ENCODE measurements around the gene TAS2R40.
A peak's percentile ranks its signal among the peaks of the same experiment; 100 is the strongest.
"Not testable (repeated sequence)": the region's sequence is repeated elsewhere in the genome, so short reads cannot be mapped to it uniquely, and the experiment has no call there.

The TAS2R40 gene

GRCh38 chr7:143250199-143250598 is 28.4 kb downstream of the TAS2R40 start:
- DNase-seq (ENCODE audit: low spot score) = no peak

DNA sequence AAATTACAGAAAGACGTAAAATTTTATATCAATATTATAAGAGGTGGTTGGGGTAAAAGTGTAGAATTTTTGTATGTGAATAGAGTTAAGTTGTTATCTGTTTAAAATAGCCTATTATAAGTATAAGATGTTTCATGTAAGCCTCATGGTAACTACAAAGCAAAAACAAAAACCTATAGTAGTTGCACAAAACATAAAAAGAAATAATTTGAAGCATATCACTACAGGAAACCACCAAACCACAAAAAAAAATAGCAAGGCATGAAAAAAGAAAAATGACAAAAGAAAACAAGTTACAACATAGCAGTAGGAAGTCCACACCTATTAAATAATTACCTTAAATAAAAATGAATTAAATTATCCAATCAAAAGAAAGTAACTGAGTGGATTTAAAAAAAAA is 29.0 kb downstream of the TAS2R40 start:
- DNase-seq (ENCODE audit: low spot score) = no peak

DNA sequence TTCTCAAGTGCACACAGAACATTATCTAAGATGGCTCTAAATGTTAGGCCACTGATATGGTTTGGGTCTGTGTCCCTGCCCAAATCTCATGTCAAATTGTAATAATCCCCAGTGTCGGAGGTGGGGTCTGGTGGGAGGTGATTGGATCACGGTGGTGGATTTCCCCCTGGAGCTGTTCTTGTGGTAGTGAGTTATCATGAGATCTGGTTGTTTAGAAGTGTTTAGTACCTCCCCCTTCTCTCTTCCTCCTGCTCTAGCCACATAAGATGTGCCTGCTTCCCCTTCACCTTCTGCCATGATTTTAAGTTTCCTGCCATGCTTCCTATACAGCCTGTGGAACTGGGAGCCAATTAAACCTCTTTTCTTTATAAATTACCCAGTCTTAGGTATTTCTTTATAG is 30.2 kb downstream of the TAS2R40 start:
- DNase-seq (ENCODE audit: low spot score) = no peak

DNA sequence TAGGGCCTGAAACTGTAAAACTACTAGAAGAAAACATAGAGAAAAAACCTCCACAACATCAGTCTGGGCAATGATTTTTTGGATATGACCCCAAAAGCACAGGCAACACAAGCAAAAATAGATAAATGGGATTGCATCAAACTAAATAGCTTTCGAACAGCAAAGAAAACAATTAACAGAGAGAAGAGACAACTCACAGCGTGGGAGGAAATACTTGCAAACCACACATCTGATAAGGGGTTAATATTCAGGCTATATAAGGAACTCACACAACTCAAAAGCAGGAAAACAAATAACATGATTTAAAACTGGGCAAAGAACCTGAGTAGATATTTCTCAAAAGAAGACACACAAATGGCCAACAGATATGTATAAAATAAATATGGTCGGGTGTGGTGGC is 33.7 kb downstream of the TAS2R40 start:
- no peak for DNase-seq (ENCODE audit: low spot score)

GRCh38 chr7:143256325-143256724 is 34.5 kb downstream of the TAS2R40 start:
- no peak for DNase-seq (ENCODE audit: low spot score)

DNA sequence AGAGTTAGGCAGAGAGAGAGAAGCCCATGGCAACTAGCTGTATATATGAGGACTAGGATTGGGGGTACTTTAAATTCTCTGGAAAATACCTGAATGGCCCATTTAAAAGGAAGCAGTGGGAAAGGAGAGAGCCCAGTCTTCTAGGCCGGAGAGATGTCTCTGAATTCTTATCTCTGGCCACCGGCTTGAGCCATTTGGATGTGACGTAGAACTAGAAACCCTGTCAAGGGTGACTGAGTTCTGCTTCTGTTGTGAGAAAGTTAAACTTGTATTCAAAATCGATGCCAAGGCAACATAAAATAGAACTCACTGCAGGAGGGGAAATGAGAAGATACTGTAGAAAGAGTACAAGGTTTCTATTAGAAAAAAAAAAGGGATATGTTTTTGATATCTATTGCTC is 35.1 kb downstream of the TAS2R40 start:
- no peak for DNase-seq (ENCODE audit: low spot score)

DNA sequence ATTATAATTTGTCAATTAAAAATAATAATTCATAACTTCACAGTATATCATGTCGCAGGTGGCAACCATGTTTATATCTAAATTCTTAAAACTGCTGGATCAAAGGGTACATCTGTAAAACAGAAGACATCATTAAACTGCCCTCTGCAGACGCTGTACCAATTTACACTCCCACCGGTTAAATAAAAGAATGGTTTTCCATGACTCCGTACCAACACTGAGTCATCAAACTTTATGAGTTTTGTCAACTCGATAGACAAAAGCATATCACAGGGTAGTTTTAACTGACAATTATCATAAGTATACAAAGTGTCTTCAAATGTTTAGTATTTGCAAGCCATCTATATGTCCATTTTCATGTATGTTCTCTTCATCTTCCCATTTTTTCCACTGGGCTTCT is 35.7 kb downstream of the TAS2R40 start:
- no peak for DNase-seq (ENCODE audit: low spot score)

- no peak for DNase-seq (ENCODE audit: low spot score)
Observed at GRCh38 chr7:143258831-143259230, 37.0 kb downstream of the TAS2R40 start.

GRCh38 chr7:143259765-143260164 is 37.9 kb downstream of the TAS2R40 start:
- no peak for DNase-seq (ENCODE audit: low spot score)

- no peak for DNase-seq (ENCODE audit: low spot score)
Observed at GRCh38 chr7:143261901-143262300, 40.1 kb downstream of the TAS2R40 start.

GRCh38 chr7:143263266-143264195 is 41.7 kb downstream of the TAS2R40 start, which contains the start of gene GSTK1:
Gene GSTK1 (plus strand): TSS chr7:143263441. CDS start chr7:143263514, 73 bp downstream.
- peak; percentile 96 for DNase-seq (ENCODE audit: low spot score)

- not testable (repeated sequence) for DNase-seq (ENCODE audit: low spot score)
Observed at GRCh38 chr7:143264196-143264568, 42.3 kb downstream of the TAS2R40 start.

DNA sequence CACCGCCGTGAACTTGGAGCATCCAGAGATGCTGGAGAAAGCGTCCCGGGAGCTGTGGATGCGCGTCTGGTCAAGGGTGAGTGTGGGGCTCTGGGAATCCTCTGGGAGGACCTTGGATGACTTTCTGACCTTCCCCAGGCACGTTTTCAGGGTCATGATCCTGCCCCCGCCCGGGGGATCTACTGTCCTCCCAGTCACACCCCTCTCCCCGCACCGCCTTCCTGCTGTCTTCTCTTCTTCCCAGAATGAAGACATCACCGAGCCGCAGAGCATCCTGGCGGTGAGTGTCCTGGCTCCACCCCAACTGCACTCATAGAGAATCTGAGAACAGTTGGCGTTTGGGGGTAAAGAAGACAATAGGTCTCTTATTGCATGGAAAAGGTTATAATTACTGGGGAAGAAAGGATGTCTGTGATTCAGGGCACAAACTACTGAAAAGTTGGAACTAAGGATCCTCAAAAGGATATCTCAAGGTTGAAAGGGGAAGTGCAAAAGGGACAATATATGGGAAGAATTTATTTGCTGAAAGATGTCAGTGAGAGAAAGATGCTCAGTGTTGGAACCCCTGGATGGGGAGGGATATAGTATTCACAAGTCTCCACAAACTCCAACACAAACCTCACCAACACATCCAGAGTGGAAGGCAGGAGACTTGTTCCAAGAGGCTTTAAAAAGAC is 43.3 kb downstream of the TAS2R40 start:
- DNase-seq (ENCODE audit: low spot score) = no peak

- DNase-seq (ENCODE audit: low spot score) = no peak
Observed at GRCh38 chr7:143269251-143269650, 47.4 kb downstream of the TAS2R40 start.

GRCh38 chr7:143271240-143271639 is 49.4 kb downstream of the TAS2R40 start:
- no peak for DNase-seq (ENCODE audit: low spot score)

Data from AG20443 (cell line).